HG03139 (cell line): Measurements from ENCODE around the gene SRD5A1.

ENCODE experiments used
- ATAC-seq: cut with Tn5 transposase; IDR thresholded peaks from one replicate; pipeline ENCODE4 v1.9.1; 2021; ENCODE audit not compliant: unreplicated experiment

The SRD5A1 gene

DNA sequence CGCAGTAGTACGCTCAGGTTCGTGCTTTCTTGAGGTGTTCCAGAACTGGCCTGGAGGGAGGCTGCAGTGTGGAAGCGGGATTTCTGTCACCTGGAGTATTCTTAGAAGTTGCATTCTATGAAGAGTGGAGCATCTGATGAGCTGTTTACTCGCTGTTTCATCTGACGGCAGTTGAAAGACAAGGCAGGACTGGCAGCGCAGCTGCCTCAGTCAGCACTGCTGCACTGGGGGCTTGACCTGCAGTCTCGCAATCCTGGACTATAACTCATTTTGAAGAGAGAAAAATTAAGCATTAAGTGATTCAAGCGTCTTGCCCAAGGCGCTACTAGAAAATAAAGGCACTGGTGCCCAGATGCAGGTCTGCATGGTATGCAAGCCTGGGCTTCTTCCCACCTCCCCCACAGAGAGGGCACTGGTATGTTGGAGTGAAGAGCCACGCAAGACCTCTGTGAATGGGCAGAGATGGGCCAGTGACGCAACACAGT lies 90.6 kb downstream of the SRD5A1 start:
- no peak for ATAC-seq
